Left forelimb (tissue), 1 donor: Measurements from ENCODE around the gene RAP1A.
"Not testable (repeated sequence)": the region's sequence is repeated elsewhere in the genome, so short reads cannot be mapped to it uniquely, and the experiment has no call there.

ENCODE experiments used
- DNase-seq: peaks from one replicate; pipeline ENCODE4 v3.0.0-alpha.2; 2018; ENCODE audit warnings: low spot score

The RAP1A gene

GRCh38 chr1:111665497-111665896, 45.9 kb downstream of the RAP1A start:
- DNase-seq = no peak

GRCh38 chr1:111666828-111667227, 47.2 kb downstream of the RAP1A start:
- DNase-seq = no peak

GRCh38 chr1:111669268-111669667, 49.7 kb downstream of the RAP1A start:
- DNase-seq = no peak

- no peak for DNase-seq
Observed at GRCh38 chr1:111671852-111672251, 52.3 kb downstream of the RAP1A start.

- no peak for DNase-seq
Observed at GRCh38 chr1:111672331-111672730, 52.7 kb downstream of the RAP1A start.

- DNase-seq = no peak
Observed at GRCh38 chr1:111677604-111678003, 58.0 kb downstream of the RAP1A start.

- DNase-seq = no peak
Observed at GRCh38 chr1:111679541-111679940, 60.0 kb downstream of the RAP1A start.

GRCh38 chr1:111680212-111680800, 60.7 kb downstream of the RAP1A start:
- not testable (repeated sequence) for DNase-seq

- not testable (repeated sequence) for DNase-seq
Observed at GRCh38 chr1:111685293-111686153, 65.9 kb downstream of the RAP1A start.

- no peak for DNase-seq
Observed at GRCh38 chr1:111690306-111690617, 70.7 kb downstream of the RAP1A start.

- DNase-seq = no peak
Observed at GRCh38 chr1:111691886-111692285, 72.3 kb downstream of the RAP1A start.

- DNase-seq = no peak
Observed at GRCh38 chr1:111695801-111696200, 76.2 kb downstream of the RAP1A start.

GRCh38 chr1:111696330-111696729, 76.7 kb downstream of the RAP1A start:
- no peak for DNase-seq

GRCh38 chr1:111699268-111699667, 79.7 kb downstream of the RAP1A start:
- DNase-seq = no peak

GRCh38 chr1:111702504-111703050, 83.0 kb downstream of the RAP1A start:
- DNase-seq = no peak

GRCh38 chr1:111704240-111704639, 84.7 kb downstream of the RAP1A start:
- DNase-seq = no peak

- no peak for DNase-seq
Observed at GRCh38 chr1:111704776-111705175, 85.2 kb downstream of the RAP1A start.

- no peak for DNase-seq
Observed at GRCh38 chr1:111705841-111706240, 86.3 kb downstream of the RAP1A start.

- no peak for DNase-seq
Observed at GRCh38 chr1:111706921-111707320, 87.3 kb downstream of the RAP1A start.

GRCh38 chr1:111707906-111708305, 88.3 kb downstream of the RAP1A start:
- no peak for DNase-seq

GRCh38 chr1:111709986-111710385, 90.4 kb downstream of the RAP1A start:
- no peak for DNase-seq

- no peak for DNase-seq
Observed at GRCh38 chr1:111716333-111716732, 96.7 kb downstream of the RAP1A start.

GRCh38 chr1:111717450-111717849, 97.9 kb downstream of the RAP1A start:
- no peak for DNase-seq
